ENCODE results near the gene CEP112. TPM values are rescaled to one million over a fixed set of nuclear protein-coding genes. Genes with fewer than 3 reads are reported as not detected.

CEP112 gene
- total and polyA plus RNA-seq, 7 donors = 4.5 to 19.4 (median 9.7) TPM

- no peak overlapping the region for H3K27ac ChIP-seq
- intact Hi-C loops (cut with DNase I) = loop anchor here in 1 of 2 donors (10.0 kb wide), 2 partner anchors 342 to 502 kb away; no protein-coding TSS in a partner anchor
- no peaks in the 10 kb centered on the region for H3K36me3 ChIP-seq (ENCODE audit: insufficient read depth in 1 of 2, low read depth in 1 of 2)
- no peak overlapping the region for H3K4me3 ChIP-seq
- DNase-seq (no peak), ATAC-seq (no peak)
- H3K9me3 ChIP-seq = peaks cover 7% of the 10 kb centered on the region
- no peaks in the 10 kb centered on the region for H3K27me3 ChIP-seq (ENCODE audit: insufficient read depth in 3 of 3, low read length in 2 of 3)
- no peak for TF ChIP-seq CTCF (IDR thresholded peaks at IDR 0.05)
- WGBS, 3 donors = 93 to 100% (median 100%) methylated on average over 1 of the region's 1 CpG
- H3K4me1 ChIP-seq = no peaks in the 10 kb centered on the region
Observed at GRCh38 chr17:65797101-65797500, 394.8 kb downstream of the CEP112 start.

GRCh38 chr17:65794572-65794971 lies 397.4 kb downstream of the CEP112 start:
- Histone ChIP-seq H3K27me3 (ENCODE audit: insufficient read depth in 3 of 3, low read length in 2 of 3) (no peaks in the 10 kb centered on the region), H3K36me3 (ENCODE audit: insufficient read depth in 1 of 2, low read depth in 1 of 2) (no peaks in the 10 kb centered on the region), H3K4me1 (no peaks in the 10 kb centered on the region), H3K4me3 (no peak overlapping the region), H3K9me3 (no peaks in the 10 kb centered on the region), H3K27ac (no peak overlapping the region)
- ATAC-seq = no peak
- intact Hi-C loops (cut with DNase I) = loop anchor here in 1 of 2 donors (10.0 kb wide), 2 partner anchors 340 to 500 kb away; no protein-coding TSS in a partner anchor
- peak; percentile 48 for TF ChIP-seq CTCF (IDR thresholded peaks at IDR 0.05)
- no peak for DNase-seq
- WGBS, 3 donors = 68 to 72% (median 72%) methylated on average over 5 of the region's 5 CpGs

- no peak overlapping the region for H3K27ac ChIP-seq
- H3K27me3 ChIP-seq (ENCODE audit: insufficient read depth in 3 of 3, low read length in 2 of 3) = no peaks in the 10 kb centered on the region
- intact Hi-C loops (cut with DNase I) = loop anchor here in 1 of 2 donors (10.0 kb wide), 2 partner anchors 335 to 495 kb away; no protein-coding TSS in a partner anchor
- DNase-seq (no peak), ATAC-seq (no peak)
- no peak overlapping the region for H3K4me3 ChIP-seq
- H3K9me3 ChIP-seq = no peaks in the 10 kb centered on the region
- no peak for TF ChIP-seq CTCF (IDR thresholded peaks at IDR 0.05)
- 74 to 79% (median 79%) methylated on average over 4 of the region's 4 CpGs for WGBS, 3 donors
- H3K36me3 ChIP-seq (ENCODE audit: insufficient read depth in 1 of 2, low read depth in 1 of 2) = no peaks in the 10 kb centered on the region
- peaks cover 3% of the 10 kb centered on the region for H3K4me1 ChIP-seq
Observed at GRCh38 chr17:65790241-65790640, 401.7 kb downstream of the CEP112 start.

GRCh38 chr17:65787503-65787902 lies 404.4 kb downstream of the CEP112 start:
- WGBS, 3 donors = 89 to 98% (median 97%) methylated on average over 1 of the region's 1 CpG
- no peak overlapping the region for H3K27ac ChIP-seq
- TF ChIP-seq CTCF (IDR thresholded peaks at IDR 0.05) = no peak
- peaks cover 18% of the 10 kb centered on the region for H3K4me1 ChIP-seq
- no peaks in the 10 kb centered on the region for H3K27me3 ChIP-seq (ENCODE audit: insufficient read depth in 3 of 3, low read length in 2 of 3)
- H3K36me3 ChIP-seq (ENCODE audit: insufficient read depth in 1 of 2, low read depth in 1 of 2) = no peaks in the 10 kb centered on the region
- intact Hi-C loops (cut with DNase I) = loop anchor here in 1 of 2 donors (10.0 kb wide), 1 partner anchor 223 kb away; the partner anchor contains the start of gene AXIN2
- no peak overlapping the region for H3K4me3 ChIP-seq
- DNase-seq (no peak), ATAC-seq (no peak)
- H3K9me3 ChIP-seq = no peaks in the 10 kb centered on the region

GRCh38 chr17:65786479-65786878 lies 405.5 kb downstream of the CEP112 start:
- TF ChIP-seq CTCF (IDR thresholded peaks at IDR 0.05) = no peak
- no peaks in the 10 kb centered on the region for H3K9me3 ChIP-seq
- no peak for ATAC-seq
- WGBS, 3 donors = 88 to 94% (median 92%) methylated on average over 5 of the region's 5 CpGs
- intact Hi-C loops (cut with DNase I) = loop anchor here in 1 of 2 donors (10.0 kb wide), 1 partner anchor 222 kb away; the partner anchor contains the start of gene AXIN2
- H3K4me1 ChIP-seq = peaks cover 18% of the 10 kb centered on the region
- no peaks in the 10 kb centered on the region for H3K27me3 ChIP-seq (ENCODE audit: insufficient read depth in 3 of 3, low read length in 2 of 3)
- no peak overlapping the region for H3K27ac ChIP-seq
- DNase-seq = no peak
- H3K4me3 ChIP-seq = no peak overlapping the region
- H3K36me3 ChIP-seq (ENCODE audit: insufficient read depth in 1 of 2, low read depth in 1 of 2) = no peaks in the 10 kb centered on the region
